ENCODE results near the gene TMEM59L. TPM values are rescaled to one million over a fixed set of nuclear protein-coding genes. Genes with fewer than 3 reads are reported as not detected.

Gene TMEM59L
- polyA plus RNA-seq, 1 of the 3 experiments (the other 2 are of a cell fraction) = 9.6 TPM

- CTCF ChIA-PET = no interaction called here
- H3K27ac ChIP-seq (ENCODE audit: low read depth in 2 of 2, low read length in 1 of 2) = peak within 1 kb of the TSS in 1 of 2 experiments; percentile 50; a peak in 2 of 4 replicates
- WGBS (ENCODE audit: low lambda C conversion rate) = 5% methylated on average over 25 of the region's 47 CpGs
- no peaks in the 10 kb centered on the region for H3K9me2 ChIP-seq
- peaks cover 4% of the 10 kb centered on the region for H3F3A ChIP-seq (replicated peaks; ENCODE audit: insufficient read depth)
- peak within 1 kb of the TSS; percentile 99 for H3K4me2 ChIP-seq
- peaks cover 0 to 21% of the 10 kb centered on the region in 2 experiments; a peak in 2 of 4 replicates for H3K4me1 ChIP-seq (ENCODE audit: control insufficient read depth in 1 of 2, insufficient read depth in 2 of 2, low read depth in 1 of 2, low read length in 1 of 2)
- no peaks in the 10 kb centered on the region for H3K27me3 ChIP-seq (ENCODE audit: insufficient read depth)
- no peaks in the 10 kb centered on the region for H4K20me1 ChIP-seq (ENCODE audit: insufficient read depth)
- H3K36me3 ChIP-seq (replicated peaks in 1 of 2; ENCODE audit: control insufficient read depth in 1 of 2, insufficient read depth in 2 of 2, low read length in 1 of 2) = no peaks in the 10 kb centered on the region
- H2AFZ ChIP-seq (ENCODE audit: low read depth) = peak within 1 kb of the TSS; percentile 87; the same call in 1 of the 2 replicates
- peaks cover 42% of the 10 kb centered on the region for H3K79me2 ChIP-seq (ENCODE audit: insufficient read depth)
- peak within 1 kb of the TSS; percentile 75 to 87 for H3K4me3 ChIP-seq (ENCODE audit: low read depth in 2 of 2, low read length in 1 of 2)
- H3K9ac ChIP-seq = peak within 1 kb of the TSS; percentile 93
- H3K9me3 ChIP-seq = no peaks in the 10 kb centered on the region
- DNase-seq = no peak
- TF ChIP-seq NFIC (IDR thresholded peaks at IDR 0.05; ENCODE audit: borderline replicate concordance) = no peak
- TF ChIP-seq FOXM1 (IDR thresholded peaks at IDR 0.05; ENCODE audit: low read depth) = no peak
- no peak for TF ChIP-seq RAD21 (IDR thresholded peaks at IDR 0.05; ENCODE audit: low read length)
- TF ChIP-seq POLR2AphosphoS5 (IDR thresholded peaks at IDR 0.05; ENCODE audit: low read depth, low read length) = peak; percentile 58; the same call in 1 of the 2 replicates
- no peak for TF ChIP-seq IRF3 (IDR thresholded peaks at IDR 0.05; ENCODE audit: low read depth, low read length)
- peak; percentile 87 for TF ChIP-seq TAF1 (IDR thresholded peaks at IDR 0.05; ENCODE audit: borderline replicate concordance, low read depth, low read length)
- TF ChIP-seq SIN3A (IDR thresholded peaks at IDR 0.05; ENCODE audit: borderline replicate concordance, low read depth, low read length) = no peak
- TF ChIP-seq RCOR1 (IDR thresholded peaks at IDR 0.05; ENCODE audit: low read length) = no peak
- TF ChIP-seq NRF1 (IDR thresholded peaks at IDR 0.05; ENCODE audit: low read depth, low read length) = peak; percentile 61
- no peak for TF ChIP-seq JUND (IDR thresholded peaks at IDR 0.05)
- TF ChIP-seq MXI1 (IDR thresholded peaks at IDR 0.05; ENCODE audit: low read depth, low read length) = no peak
- peak; percentile 83 for TF ChIP-seq YY1 (IDR thresholded peaks at IDR 0.05; ENCODE audit: low read depth)
- no peak for TF ChIP-seq CTCF (IDR thresholded peaks at IDR 0.05)
- no peak for TF ChIP-seq REST (IDR thresholded peaks at IDR 0.05; ENCODE audit: low read depth, low read length)
- no peak for TF ChIP-seq EP300 (IDR thresholded peaks at IDR 0.05; ENCODE audit: borderline replicate concordance in 1 of 2, low read depth in 1 of 2, low read length in 1 of 2)
- POLR2A ChIA-PET = no interaction called here
Observed at GRCh38 chr19:18636969-18637629, 24.4 kb downstream of the TMEM59L start, which contains the start of gene KLHL26. KLHL26 (plus strand) TSS chr19:18637028; CDS start chr19:18637055, 27 bp downstream.

Data from SK-N-SH (cell line).